PC-3 (cell line): ENCODE data around the gene FBXO42. TPM values are rescaled to one million over a fixed set of nuclear protein-coding genes. Genes with fewer than 3 reads are reported as not detected.

Experiments
- ATAC-seq: fragments of 200-7000 bp; cut with Tn5 transposase; 2 replicates; pipeline ENCODE4 v1.9.1; 2020; ENCODE audit warnings: mild to moderate bottlenecking, moderate library complexity
- BruUV-seq: library from RNA; stranded (reverse); fragments of 400-500 nt; replicated peaks from 2 replicates; lab custom pipeline; 2021; lab: Mats Ljungman, UMichigan
- CTCF ChIA-PET: fragments of 300-600 bp; sonication (Branson Sonifier 250); formaldehyde crosslinking; loops from one replicate; lab custom pipeline; 2022; ENCODE audit warnings: antibody characterized with exemption; lab: Charles Lee
- POLR2A ChIA-PET: fragments of 300-600 bp; sonication (Branson Sonifier 250); formaldehyde crosslinking; loops from one replicate; lab custom pipeline; 2022; ENCODE audit warnings: antibody characterized with exemption; ENCODE audit not compliant: unreplicated experiment; lab: Charles Lee
- DNase-seq: peaks from one replicate; pipeline ENCODE4 v3.0.0-alpha.2; 2015
- H2AFZ ChIP-seq: fragments of 300-600 bp; sonication (generic); 2 replicates; pipeline ENCODE4 v1.6.0; 2016; ENCODE audit warnings: antibody characterized with exemption, low read length
- H3F3A ChIP-seq: fragments of 300-600 bp; sonication (generic); one replicate; pipeline ENCODE4 v1.6.0; 2017; ENCODE audit warnings: antibody characterized with exemption, low read length, control low read depth, mild to moderate bottlenecking; ENCODE audit not compliant: unreplicated experiment
- H3K27ac ChIP-seq: fragments of 300-600 bp; sonication (generic); 2 replicates; pipeline ENCODE4 v1.5.1; 2016; ENCODE audit warnings: mild to moderate bottlenecking, low read length
- H3K27me3 ChIP-seq: fragments of 300-600 bp; sonication (generic); 2 replicates; pipeline ENCODE4 v1.6.1; 2016; ENCODE audit warnings: low read length, mixed read lengths
- H3K36me3 ChIP-seq: fragments of 300-600 bp; sonication (generic); 2 replicates; pipeline ENCODE4 v1.6.1; 2016; ENCODE audit warnings: low read depth, mixed run types, low read length, mixed read lengths
- H3K4me1 ChIP-seq: fragments of 300-600 bp; sonication (generic); 2 replicates; pipeline ENCODE4 v1.5.1; 2016; ENCODE audit warnings: low read length; ENCODE audit not compliant: insufficient read depth
- H3K4me2 ChIP-seq: fragments of 300-600 bp; sonication (generic); 2 replicates; pipeline ENCODE4 v1.6.0; 2016; ENCODE audit warnings: low read length
- H3K4me3 ChIP-seq: fragments of 300-600 bp; sonication (generic); 2 replicates; pipeline ENCODE4 v1.5.1; 2016; ENCODE audit warnings: mild to moderate bottlenecking, low read length, mixed read lengths
- H3K79me2 ChIP-seq: fragments of 300-600 bp; sonication (generic); 2 replicates; pipeline ENCODE4 v1.6.1; 2017; ENCODE audit warnings: low read length, mixed read lengths
- H3K9ac ChIP-seq: fragments of 300-600 bp; sonication (generic); 2 replicates; pipeline ENCODE4 v1.6.0; 2016; ENCODE audit warnings: mild to moderate bottlenecking, low read length
- H3K9me2 ChIP-seq: fragments of 300-600 bp; sonication (generic); replicated peaks from 2 replicates; pipeline ENCODE4 v1.6.1; 2016; ENCODE audit warnings: mixed run types, low read length, mixed read lengths
- H3K9me3 ChIP-seq: fragments of 300-600 bp; sonication (generic); 2 replicates; pipeline ENCODE4 v1.6.1; 2016; ENCODE audit warnings: low read length, mixed read lengths
- H4K20me1 ChIP-seq: fragments of 300-600 bp; sonication (generic); 2 replicates; pipeline ENCODE4 v1.6.1; 2016; ENCODE audit warnings: low read length, mixed read lengths
- EZH2 ChIP-seq: fragments of 300-600 bp; sonication (generic); IDR thresholded peaks from one replicate; pipeline ENCODE4 v1.6.1; 2017; ENCODE audit warnings: antibody characterized with exemption, mild to moderate bottlenecking, low read length; ENCODE audit not compliant: unreplicated experiment
- EZH2phosphoT487 ChIP-seq: fragments of 300-600 bp; sonication (generic); IDR thresholded peaks from 2 replicates; pipeline ENCODE4 v1.6.1; 2018; ENCODE audit warnings: mild to moderate bottlenecking, antibody characterized with exemption, low read length, borderline replicate concordance
- intact Hi-C: fragments of 100-400 bp; cut with micrococcal nuclease; formaldehyde crosslinking; loops from 2 replicates; pipeline ENCODE4 v1.9.0; 2023
- total RNA-seq: library from RNA; depleted of rRNA; stranded (reverse); fragments of >200 nt; gene quantifications from 2 replicates; pipeline ENCODE4 v1.2.3, GENCODE V29; 2014
- TF ChIP-seq, protein P1 (sequence below): fragments of 300-600 bp; sonication (generic); conservative IDR thresholded peaks from 2 replicates; pipeline ENCODE4 v1.5.1; 2017; ENCODE audit warnings: antibody characterized with exemption, low read depth, mild to moderate bottlenecking, low read length

Gene FBXO42
- total RNA-seq, 1 experiment from 2014 or later, result 16.0 TPM

- Histone ChIP-seq H4K20me1 (peaks cover 57% of the 10 kb centered on the region), H3K27ac (no peak overlapping the region), H3K9me3 (no peaks in the 10 kb centered on the region), H3K4me2 (no peak overlapping the region), H3K4me1 (peaks cover 27% of the 10 kb centered on the region), H3K36me3 (peaks cover 5% of the 10 kb centered on the region; the same call in 1 of the 2 replicates), H3K79me2 (peaks cover 100% of the 10 kb centered on the region), H2AFZ (no peak overlapping the region), H3F3A (no peaks in the 10 kb centered on the region), H3K27me3 (no peaks in the 10 kb centered on the region), H3K9ac (no peak overlapping the region), H3K4me3 (no peak overlapping the region), H3K9me2 (no peaks in the 10 kb centered on the region)
- POLR2A ChIA-PET, result no interaction called here
- TF ChIP-seq EZH2phosphoT487, result no peak
- TF ChIP-seq, protein P1, sequence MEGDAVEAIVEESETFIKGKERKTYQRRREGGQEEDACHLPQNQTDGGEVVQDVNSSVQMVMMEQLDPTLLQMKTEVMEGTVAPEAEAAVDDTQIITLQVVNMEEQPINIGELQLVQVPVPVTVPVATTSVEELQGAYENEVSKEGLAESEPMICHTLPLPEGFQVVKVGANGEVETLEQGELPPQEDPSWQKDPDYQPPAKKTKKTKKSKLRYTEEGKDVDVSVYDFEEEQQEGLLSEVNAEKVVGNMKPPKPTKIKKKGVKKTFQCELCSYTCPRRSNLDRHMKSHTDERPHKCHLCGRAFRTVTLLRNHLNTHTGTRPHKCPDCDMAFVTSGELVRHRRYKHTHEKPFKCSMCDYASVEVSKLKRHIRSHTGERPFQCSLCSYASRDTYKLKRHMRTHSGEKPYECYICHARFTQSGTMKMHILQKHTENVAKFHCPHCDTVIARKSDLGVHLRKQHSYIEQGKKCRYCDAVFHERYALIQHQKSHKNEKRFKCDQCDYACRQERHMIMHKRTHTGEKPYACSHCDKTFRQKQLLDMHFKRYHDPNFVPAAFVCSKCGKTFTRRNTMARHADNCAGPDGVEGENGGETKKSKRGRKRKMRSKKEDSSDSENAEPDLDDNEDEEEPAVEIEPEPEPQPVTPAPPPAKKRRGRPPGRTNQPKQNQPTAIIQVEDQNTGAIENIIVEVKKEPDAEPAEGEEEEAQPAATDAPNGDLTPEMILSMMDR, result no peak
- no peak for TF ChIP-seq EZH2
- no peak for DNase-seq
- intact Hi-C loops, result no loop called here
- no TSS peak for BruUV-seq
- CTCF ChIA-PET, result no interaction called here
- ATAC-seq, result no peak
Measured at GRCh38 chr1:16372535-16373285, 20.4 kb upstream of the FBXO42 start.

- TF ChIP-seq, protein P1, result no peak
- no peak for TF ChIP-seq EZH2phosphoT487
- TF ChIP-seq EZH2, result no peak
- ATAC-seq (no peak), DNase-seq (peak; percentile 57)
- no peaks in the 10 kb centered on the region for H3K9me3 ChIP-seq
- no peak overlapping the region for H3K27ac ChIP-seq
- H4K20me1 ChIP-seq, result peaks cover 55% of the 10 kb centered on the region
- intact Hi-C loops, result no loop called here
- H3K9ac ChIP-seq, result no peak overlapping the region
- no peaks in the 10 kb centered on the region for H3K27me3 ChIP-seq
- no peaks in the 10 kb centered on the region for H3K9me2 ChIP-seq
- H3K4me3 ChIP-seq, result no peak overlapping the region
- H3F3A ChIP-seq, result no peaks in the 10 kb centered on the region
- no peak overlapping the region for H2AFZ ChIP-seq
- peaks cover 27% of the 10 kb centered on the region for H3K4me1 ChIP-seq
- no peak overlapping the region for H3K4me2 ChIP-seq
- ChIA-PET POLR2A (no interaction called here), CTCF (no interaction called here)
- peaks cover 95% of the 10 kb centered on the region for H3K79me2 ChIP-seq
- peaks cover 5% of the 10 kb centered on the region; the same call in 1 of the 2 replicates for H3K36me3 ChIP-seq
- no TSS peak for BruUV-seq
Measured at GRCh38 chr1:16371725-16372124, 19.4 kb upstream of the FBXO42 start.

GRCh38 chr1:16369821-16370220 lies 17.5 kb upstream of the FBXO42 start:
- Histone ChIP-seq H3K4me1 (peaks cover 17% of the 10 kb centered on the region), H2AFZ (no peak overlapping the region), H3K9me3 (no peaks in the 10 kb centered on the region), H3K9me2 (no peaks in the 10 kb centered on the region), H3K27ac (no peak overlapping the region), H3K4me2 (no peak overlapping the region), H4K20me1 (peaks cover 44% of the 10 kb centered on the region), H3K79me2 (peaks cover 75% of the 10 kb centered on the region), H3F3A (no peaks in the 10 kb centered on the region), H3K4me3 (no peak overlapping the region), H3K36me3 (0 out of 2 replicates have a peak, but pooled peaks cover 5% of the 10 kb centered on the region), H3K27me3 (no peaks in the 10 kb centered on the region), H3K9ac (no peak overlapping the region)
- TF ChIP-seq, protein P1, result no peak
- no peak for TF ChIP-seq EZH2
- TF ChIP-seq EZH2phosphoT487, result no peak
- no peak for ATAC-seq
- BruUV-seq, result no TSS peak
- intact Hi-C loops, result loop anchor here (5.0 kb wide), 1 partner anchor 72 kb away; the partner anchor contains the start of gene NECAP2
- POLR2A ChIA-PET, result no interaction called here
- CTCF ChIA-PET, result no interaction called here
- DNase-seq, result no peak
